Dermis microvascular lymphatic vessel endothelial cell (primary cell): ENCODE results near the gene ABCB9. TPM values are rescaled to one million over a fixed set of nuclear protein-coding genes. Genes with fewer than 3 reads are reported as not detected.
"Not testable (repeated sequence)": the region's sequence is repeated elsewhere in the genome, so short reads cannot be mapped to it uniquely, and the experiment has no call there.

Experiments used
- DNase-seq, 2 donors: peaks; one replicate each; pipeline versions ENCODE4 v3.0.0 to v3.0.0-alpha.2; 2010; ENCODE audit warnings: low read depth in 2 of 2
- total RNA-seq: library from RNA; depleted of rRNA; stranded (reverse); fragments of >200 nt; gene quantifications from 2 replicates; pipeline ENCODE4 v1.2.1, GENCODE V29; 2014

Gene ABCB9
- total RNA-seq, 1 donor from 2014 or later = 4.5 TPM

DNA sequence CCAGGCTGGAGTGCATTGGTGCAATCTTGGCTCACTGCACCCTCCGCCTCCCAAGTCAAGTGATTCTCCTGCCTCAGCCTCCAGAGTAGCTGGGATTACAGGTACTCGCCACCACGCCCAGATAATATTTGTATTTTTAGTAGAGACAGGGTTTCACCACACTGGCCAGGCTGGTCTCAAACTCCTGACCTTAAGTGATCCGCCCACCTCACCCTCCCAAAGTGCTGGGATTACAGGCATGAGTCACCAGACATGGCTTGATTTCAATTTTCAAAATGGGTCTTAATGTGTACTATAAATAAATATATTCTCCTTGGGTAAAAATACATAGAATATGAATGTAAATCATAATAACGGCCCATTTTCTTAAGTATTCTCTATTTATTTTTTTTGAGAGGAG lies 24.9 kb downstream of the ABCB9 start:
- DNase-seq = not testable (repeated sequence)

DNA sequence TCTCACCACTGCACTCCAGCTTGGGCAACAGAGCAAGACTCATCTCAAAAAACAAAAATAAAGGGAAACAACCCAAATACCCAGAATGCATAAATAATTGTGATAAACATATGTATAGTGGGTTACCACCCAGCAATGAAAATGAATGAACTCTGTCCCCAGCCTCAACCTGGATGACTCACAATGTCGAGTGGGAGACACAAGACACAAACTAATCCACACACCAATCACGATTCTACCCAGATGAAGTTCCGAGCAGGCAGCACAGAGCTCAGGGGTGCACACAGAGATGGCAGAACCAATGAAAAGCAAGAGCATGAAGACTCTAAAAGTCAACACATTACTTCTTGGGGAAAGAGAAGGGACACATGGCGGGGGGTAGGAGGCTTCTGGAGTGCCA lies 27.1 kb downstream of the ABCB9 start:
- no peak for DNase-seq

DNA sequence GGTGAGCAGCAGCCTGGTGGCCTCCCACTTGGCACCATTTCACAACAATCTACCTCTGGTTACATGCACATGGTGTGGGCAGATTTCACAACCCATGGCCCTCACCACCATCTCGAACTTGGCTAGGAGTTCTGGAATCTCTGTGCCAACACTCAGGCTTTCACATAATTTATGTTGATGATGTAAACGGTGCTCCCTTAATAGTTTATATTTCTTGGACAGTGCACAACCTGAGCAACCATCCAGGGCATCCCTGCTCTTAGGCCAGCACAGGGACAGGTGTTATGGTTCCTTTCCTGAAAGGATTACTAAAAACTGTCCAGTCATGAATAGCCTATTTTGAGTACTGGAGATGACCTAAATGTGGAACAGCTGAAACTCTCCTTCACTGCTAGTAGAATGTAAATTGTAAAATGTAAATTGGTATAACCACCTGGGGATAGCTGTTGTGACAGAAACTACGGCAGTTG lies 28.6 kb downstream of the ABCB9 start:
- DNase-seq = no peak

DNA sequence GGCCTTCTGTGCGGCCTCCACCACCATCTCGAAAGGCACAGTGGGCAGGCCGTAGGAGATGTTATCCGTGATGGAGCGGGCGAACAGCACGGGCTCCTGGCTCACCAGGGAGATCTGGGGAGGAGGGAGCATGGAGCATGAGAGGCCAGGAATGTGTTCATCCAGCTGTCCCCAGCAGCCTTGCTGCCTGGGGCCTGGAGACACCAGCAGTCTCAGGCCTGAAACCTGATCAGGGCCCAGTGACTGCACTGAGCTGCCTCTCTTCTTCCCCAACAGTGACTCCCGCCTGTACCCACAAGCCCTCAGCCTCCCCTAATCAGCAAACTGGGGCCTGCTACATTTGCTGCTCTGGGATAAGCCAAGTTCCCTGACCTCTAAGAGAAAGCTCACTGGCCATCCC lies 30.9 kb downstream of the ABCB9 start:
- DNase-seq = no peak

DNA sequence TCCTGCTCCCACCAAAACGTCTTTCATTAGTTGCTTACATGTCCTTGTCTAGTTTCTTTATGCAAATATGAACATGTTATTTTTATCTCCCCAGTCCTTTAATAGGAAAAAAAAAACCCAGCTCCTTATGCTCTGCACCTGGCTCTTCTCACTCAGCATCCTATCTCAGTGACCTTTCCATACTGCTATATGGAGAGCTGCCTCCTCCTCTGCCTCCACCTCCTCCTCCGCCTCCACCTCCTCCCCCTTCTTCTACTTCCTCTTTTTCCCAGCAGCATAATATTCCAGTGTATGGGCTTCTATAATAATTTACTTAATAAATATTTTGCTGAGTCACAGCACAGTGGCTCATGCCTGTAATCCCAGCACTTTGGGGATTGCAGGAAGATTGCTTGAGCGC lies 31.5 kb downstream of the ABCB9 start:
- DNase-seq = no peak

DNA sequence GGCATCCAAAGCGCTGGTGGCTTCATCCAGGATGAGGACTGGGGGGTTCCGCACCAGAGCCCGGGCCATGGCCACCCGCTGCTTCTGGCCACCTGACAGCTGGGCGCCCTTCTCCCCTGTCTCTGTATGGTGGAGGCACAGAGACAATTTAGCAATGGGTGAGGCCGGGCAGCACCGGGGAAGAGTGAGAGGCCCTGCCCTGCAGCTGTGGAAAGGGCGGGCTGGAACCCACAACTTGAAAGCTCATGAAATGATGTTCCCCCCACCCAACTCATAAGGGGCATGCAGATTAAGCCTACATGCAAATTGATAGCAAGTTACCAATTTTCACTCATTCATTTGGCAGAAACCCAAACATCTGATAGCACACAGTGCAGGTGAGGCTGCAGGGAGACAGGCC lies 34.1 kb downstream of the ABCB9 start:
- DNase-seq = no peak

DNA sequence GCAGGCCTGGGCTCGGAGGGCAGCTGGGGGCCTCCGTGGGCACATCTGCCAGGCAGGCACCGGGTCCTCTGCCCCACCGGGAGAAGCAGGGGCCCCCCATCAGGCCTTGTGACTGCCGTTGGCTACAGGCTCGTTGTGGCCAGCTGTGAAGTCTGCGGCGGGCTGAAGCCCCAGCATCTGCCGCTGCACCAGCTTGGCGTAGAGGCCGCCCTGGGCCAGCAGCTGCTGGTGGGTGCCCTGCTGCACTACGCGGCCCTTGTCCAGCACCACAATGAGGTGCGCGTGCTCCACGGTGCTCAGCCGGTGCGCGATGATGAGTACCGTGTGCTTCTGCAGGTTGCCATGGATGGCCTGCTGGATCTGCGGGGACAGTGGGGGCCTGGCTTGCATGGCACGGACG lies 36.5 kb downstream of the ABCB9 start:
- no peak for DNase-seq

DNA sequence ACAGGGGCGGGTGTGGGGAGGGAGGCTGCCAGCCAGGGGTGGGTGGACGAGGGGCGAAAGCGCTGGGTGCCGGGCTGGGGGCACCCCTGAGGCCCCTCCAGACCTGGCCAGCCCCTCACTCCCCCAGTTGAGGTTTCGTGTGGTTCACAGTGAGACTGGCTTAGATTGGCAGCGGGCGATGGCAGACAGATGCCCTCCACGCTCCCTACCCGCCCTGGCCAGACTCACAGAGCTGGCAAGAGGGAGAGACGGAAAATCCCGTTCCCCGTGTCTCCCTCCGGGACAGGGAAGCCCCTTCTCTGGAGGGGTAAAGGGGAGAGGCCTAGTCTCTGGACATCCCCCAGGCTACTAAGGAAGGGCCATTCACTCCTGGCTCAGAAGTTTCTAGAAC lies 37.1 kb downstream of the ABCB9 start:
- DNase-seq = no peak

DNA sequence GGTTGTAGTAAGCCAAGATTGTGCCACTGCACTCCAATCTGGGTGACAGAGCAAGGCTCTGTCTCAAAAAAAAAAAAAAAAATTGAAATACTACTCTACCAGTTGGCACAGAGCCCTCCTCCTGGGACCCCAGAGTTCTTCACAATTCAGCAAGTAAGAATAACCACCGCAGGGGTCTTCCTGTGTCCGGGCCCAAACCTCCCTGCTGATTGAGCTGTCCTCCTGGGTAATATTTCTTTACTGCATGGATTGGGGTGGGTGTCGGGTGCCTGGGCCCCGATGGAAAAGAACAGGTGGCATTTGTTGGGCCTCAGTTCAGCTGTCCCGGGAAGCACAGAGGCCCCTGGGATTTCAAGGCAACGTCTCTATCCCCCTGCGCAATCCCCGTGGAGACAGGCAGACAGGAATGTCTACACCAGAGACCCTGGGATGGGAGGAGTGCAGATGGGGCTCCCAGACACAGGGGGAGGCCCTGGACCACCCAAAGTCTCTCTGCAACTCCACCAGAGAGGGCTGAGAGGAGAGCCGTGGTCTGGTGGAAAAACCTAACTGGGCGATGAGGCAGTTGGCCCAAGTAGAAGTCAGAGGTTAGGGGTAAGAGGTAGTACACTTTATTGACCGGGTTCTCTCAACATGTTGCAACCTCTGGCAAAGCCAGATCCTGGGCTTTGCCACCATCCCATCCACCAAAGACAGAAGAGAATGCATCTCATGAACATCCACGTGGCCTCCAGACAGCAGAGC lies 37.7 kb downstream of the ABCB9 start:
- DNase-seq = no peak

DNA sequence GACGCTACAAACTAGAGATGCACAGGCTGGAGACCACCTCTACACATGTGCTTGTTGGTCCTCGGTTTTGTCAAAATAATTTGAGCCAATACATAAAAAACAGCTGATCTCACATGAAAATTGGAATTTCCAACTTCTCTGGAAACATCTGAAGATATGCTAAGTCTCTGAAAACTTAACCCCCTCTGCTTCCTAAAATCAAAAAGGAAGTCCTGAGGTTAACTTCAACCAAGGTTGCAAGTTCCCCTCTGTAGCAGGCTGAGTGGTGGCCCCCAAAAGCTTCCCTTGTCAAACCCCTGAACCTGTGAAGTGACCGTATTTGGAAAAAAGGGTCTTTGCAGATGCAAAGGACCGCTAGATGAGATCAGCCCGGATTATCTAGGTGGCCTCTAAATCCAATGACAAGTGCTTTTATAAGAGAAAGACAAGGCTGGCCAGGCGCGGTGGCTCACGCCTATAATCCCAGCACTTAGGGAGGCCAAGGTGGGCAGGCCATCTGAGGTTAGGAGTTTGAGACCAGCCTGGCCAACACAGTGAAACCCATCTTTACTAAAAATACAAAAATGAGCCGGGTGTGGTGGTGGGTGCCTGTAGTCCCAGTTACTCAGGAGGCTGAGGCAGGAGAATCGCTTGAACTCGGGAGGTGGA lies 38.4 kb downstream of the ABCB9 start:
- DNase-seq = no peak

DNA sequence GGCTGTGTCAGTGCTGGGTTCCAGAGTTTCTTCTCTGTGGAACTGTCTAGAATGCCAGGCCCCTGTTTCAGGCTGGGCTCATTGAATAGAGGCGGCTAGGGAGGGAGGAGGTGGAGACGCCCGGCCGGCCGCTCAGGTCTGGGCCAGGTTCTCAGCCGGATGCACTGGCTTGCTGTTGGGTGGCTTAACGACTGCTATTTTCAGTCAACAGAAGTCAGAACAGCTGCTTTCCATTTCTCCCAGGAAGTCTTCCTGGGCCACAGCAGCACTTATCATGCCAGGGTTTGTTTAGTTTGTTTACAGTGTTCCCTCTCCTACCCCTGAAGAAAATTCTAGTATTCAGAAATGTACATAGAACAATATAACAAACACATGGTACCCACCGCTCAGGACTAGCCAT lies 44.3 kb downstream of the ABCB9 start:
- DNase-seq = no peak

DNA sequence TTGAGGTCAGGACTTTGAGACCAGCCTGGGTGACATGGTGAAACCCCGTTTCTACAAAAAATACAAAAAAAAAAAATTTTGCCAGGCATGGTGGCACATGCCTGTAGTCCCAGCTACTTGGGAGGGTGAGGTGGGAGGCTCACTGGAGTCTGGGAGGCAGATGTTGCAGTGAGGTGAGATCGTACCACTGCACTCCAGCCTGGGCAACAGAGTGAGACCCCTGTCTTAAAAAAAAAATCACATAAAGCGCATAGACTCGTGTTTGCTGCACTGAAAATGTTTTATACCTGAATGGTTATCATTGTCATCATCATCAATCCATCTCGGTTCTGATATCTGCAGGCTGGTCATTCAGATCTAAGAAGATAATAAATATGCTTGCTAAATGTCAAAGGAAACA lies 45.6 kb downstream of the ABCB9 start:
- DNase-seq = no peak

DNA sequence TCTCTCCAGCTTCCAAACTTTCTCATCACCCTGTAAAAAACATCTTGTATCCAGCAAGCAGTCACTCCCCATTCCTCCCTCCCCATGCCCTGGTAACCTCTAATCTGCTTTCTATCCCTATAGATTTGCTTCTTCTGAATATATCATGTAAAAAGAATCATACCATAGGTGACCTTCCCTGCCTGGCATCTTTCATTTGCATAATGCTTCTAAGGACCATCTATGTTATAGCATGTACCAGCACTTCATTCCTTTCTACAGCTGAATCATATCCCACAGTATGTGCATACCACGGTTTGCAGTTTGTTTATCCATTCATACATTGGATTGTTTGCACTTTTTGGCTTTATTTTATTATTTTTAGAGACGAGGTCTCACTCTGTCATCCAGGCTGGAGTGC lies 47.4 kb downstream of the ABCB9 start:
- DNase-seq = no peak

DNA sequence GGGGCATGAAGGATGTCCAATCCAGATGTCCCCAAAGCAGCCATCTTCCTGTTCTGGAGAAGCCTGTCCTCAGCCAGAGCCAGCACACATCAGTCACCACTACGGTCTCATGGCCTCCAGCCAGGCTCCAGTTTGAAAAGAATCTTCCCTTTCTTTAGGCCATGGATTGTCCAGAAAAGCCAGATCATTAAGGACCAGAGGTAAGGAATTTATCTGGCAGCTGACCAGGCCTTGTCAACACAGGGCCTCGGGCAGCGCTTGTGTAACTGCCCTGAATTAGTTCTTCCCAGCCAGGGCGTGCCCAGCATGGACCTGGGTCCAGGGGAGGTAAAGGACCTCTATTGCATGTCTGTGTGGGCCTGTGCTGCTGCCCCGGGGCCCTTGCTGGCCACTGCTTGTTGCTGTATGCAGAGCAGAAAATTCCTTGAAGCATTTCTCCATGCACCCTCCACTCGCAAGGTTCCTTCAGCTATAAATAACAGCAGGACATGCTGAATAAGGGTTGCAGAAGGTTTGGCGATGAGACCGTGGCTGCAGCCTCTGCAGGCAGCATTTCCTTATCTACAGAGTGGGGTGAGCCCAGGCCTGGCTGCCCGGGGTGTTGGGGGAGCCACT lies 48.6 kb downstream of the ABCB9 start:
- DNase-seq = no peak

DNA sequence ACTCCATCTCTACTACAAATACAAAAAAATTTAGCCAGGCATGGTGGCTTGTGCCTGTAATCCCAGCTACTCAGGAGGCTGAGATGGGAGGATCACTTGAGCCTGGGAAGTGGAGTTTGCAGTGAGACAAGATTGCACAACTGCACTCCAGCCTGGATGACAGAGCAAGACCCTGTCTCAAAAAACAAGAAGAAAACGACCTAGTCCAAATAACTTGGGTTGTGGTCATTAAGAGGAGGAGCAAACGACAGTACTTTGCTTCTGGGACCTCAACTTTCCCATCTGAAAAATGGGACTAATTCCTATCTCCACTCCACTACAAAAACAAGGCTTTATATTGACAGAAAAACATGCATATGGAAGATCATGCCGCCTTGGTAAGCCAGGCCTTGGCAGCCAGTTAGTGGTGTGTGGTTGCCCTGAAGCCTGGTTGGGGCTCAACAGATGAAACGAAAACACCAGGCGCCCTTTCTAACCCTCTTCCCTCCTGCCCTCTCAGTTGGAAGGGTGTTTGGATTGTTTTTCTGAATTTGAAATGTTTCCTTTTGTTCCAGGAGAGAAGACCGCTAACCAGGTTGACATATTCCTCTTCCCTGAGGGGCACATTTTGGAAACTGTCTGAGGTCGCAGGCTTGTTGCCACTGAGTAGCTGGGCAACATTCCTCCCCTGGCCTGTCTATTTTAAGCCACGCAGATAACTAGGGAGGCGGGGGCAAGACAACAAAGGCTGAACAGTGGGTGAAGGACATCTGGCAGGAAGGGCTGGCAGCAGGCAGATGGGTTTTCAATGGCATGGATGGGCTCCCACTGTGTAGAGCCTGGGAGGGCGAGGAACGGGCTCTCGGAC lies 56.6 kb downstream of the ABCB9 start:
- no peak for DNase-seq

DNA sequence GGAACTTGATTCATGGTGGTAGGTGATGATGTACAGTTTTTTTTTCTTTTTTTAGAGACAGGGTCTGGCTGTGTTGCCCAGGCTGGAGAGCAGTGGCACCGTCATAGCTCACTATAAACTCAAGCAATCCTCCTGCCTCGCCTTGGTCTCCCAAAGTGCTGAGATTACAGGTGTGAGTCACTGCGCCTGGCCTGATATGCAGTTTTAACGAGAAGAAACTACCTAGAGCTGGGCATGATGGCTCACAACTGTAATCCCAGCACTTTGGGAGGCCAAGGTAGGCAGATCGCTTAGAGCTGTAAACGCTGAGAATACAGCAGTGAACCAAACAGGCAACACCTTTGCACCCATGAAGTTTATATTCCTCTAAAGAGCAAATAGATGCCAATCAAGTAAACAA lies 57.3 kb downstream of the ABCB9 start:
- no peak for DNase-seq

DNA sequence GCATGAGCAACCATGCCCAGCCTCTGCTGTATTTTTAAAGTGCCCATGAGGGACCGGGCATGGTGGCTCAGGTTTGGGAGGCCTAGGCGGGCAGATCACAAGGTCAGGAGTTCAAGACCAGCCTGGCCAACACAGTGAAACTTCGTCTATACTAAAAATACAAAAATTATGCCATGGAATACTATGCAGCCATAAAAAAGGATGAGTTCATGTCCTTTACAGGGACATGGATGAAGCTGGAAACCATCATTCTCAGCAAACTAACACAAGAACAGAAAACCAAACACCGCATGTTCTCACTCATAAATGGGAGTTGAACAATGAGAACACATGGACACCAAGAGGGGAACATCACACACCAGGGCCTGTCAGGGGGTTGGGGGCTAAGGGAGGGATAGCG lies 61.0 kb downstream of the ABCB9 start:
- DNase-seq = not testable (repeated sequence)

DNA sequence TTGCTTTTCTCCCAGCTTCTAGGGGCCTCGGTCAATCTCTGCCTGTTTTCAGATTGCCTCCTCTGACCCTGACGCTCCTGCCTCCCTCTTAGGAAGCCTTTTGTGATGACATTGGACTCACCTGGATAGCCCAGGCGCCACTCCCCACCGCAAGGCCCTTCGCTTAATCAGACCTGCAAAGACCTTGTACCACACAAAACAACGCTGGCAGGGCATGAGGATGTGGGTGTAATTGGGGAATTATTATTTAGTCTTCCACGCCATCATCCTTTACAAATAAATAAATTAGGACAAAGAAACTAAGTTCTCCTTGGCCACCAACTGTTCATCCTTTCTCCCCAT lies 62.6 kb downstream of the ABCB9 start:
- DNase-seq = no peak

DNA sequence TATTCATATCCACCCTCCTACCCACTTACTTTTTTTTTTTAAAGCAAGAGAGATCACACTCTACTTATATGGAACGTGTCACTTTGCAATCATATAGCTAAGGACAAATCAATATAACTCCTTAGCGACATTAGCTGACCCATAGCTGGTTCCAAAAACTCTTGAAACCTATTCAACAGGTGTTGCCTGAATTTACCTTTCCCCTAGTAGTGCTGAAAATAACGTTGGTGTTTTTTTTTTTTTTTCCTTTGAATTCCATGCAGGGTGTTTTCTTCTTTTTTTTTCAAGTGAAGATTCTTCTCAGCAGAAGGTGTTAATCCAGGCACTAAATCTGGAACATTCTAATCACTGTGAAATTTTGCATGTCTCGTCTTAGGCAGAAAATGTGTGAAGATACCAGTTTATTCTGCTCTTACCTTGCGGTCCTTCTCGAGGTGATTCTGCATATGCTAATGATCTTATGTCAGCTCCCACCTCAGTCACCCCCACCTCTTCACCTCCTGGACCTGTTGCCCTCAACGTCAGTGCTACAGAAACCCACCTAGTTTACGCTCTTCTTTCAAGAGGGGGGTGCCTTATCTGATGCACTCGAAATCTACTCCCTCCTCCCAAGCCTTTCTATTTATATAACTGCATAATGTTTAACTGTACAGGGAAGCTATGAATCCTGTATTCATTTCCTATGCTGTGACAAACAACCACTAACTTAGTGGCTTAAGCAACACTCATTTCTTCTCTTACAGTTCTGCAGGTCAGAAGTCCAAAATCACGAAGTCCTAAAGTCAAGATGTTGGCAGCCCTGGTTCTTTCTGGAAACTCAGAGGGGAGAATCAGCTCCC lies 63.2 kb downstream of the ABCB9 start:
- no peak for DNase-seq

DNA sequence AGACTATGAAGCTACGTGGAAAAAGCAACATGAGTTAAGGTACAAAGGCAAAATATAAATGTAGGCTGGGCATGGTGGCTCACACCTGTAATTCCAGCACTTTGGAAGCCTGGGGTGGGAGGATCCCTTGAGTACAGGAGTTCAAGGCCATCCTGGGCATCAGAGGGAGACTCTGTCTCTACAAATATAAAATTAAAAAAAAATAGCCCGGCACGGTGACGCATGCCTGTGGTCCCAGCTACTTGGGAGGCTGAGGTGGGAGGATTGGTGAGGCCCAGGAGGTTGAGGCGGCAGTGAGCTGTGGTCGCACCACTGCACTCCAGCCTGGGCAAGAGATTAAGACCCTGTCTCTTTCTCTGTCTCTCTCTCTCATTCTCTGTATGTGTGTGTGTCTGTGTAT lies 66.4 kb downstream of the ABCB9 start:
- no peak for DNase-seq

DNA sequence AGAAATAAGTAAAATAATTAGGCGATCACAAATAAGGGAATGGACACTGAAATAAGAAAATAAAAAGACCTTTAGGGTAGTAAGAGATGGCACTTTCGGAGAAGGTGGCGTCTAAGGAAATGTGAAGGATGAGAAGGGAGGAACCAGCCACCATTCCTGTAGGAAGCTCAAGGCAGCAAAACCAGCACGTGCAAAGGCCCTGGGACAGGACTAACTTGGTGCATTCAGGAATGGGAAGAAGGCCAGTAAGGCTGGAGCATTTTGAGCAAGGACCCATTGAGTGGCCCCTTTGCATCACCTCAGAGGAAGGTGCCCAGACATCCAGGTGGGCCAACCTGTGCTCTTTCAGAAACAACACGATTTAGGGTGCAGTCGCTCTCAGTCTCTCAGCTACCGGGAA lies 69.6 kb downstream of the ABCB9 start:
- no peak for DNase-seq
